ENCODE measurements around the gene CIC. TPM values are rescaled to one million over a fixed set of nuclear protein-coding genes. Genes with fewer than 3 reads are reported as not detected.

CIC gene
- total and polyA plus RNA-seq, 2 of the 13 experiments (the other 11 are each of a cell fraction or from before 2014, with no cell fraction given), result 5.9 to 8.0 TPM

DNA sequence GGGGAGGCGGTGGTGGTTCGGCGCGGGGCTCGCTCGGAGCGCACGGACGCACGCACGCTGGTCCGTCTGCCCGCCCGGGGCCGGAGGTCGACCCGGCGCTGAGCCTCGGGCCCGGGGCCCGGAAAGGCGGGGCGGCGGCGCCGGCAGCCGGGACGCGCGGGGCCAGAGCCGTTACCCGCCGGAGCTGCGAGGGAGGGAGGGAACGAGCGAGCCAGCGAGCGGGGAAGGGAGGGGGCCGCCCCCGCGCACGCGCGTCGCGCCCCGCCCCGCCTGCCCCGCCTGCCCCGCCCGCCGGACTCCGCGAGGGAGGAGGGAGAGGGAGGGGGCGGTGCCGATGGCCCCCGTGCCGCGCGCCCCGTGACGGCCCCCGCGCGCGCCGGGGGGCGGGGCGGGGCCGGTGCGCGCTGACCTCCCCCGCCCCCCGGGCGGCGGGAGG lies 15.0 kb downstream of the CIC start:
- in situ Hi-C loops (cut with HindIII; ENCODE audit: extremely low pct_ligation_motif_present, low pct_unique_long_range_greater_than_20kb), result no loop called here
- no peak for DNase-seq (ENCODE audit: low spot score)
- H4K20me1 ChIP-seq (ENCODE audit: insufficient read depth, low read length), result peaks cover 11% of the 10 kb centered on the region; the same call in 1 of the 2 replicates
- H2AFZ ChIP-seq (ENCODE audit: low read length), result no peak overlapping the region
- H3K27me3 ChIP-seq (ENCODE audit: control insufficient read depth in 1 of 2, insufficient read depth in 2 of 2, low read length in 2 of 2), result no peaks in the 10 kb centered on the region; a peak in 1 of 5 replicates
- peaks cover 29% of the 10 kb centered on the region for H3K79me2 ChIP-seq (ENCODE audit: insufficient read depth, low read length)
- CTCF ChIA-PET (ENCODE audit: low intra/inter-chr PET ratio, low total read pairs), result no interaction called here
- no peak for FAIRE-seq
- H3K4me2 ChIP-seq (ENCODE audit: low read depth, low read length), result no peak overlapping the region
- WGBS (ENCODE audit: low lambda C conversion rate), result no CpG with 5 or more reads among the region's 76 CpGs
- no TSS peak for BruUV-seq (replicated peaks)
- H3K36me3 ChIP-seq (replicated peaks in 1 of 2; ENCODE audit: control insufficient read depth in 1 of 2, insufficient read depth in 2 of 2, low read length in 2 of 2), result peaks cover 15 to 24% of the 10 kb centered on the region in 2 experiments; a peak in 4 of 5 replicates
- intact Hi-C loops (cut with micrococcal nuclease; ENCODE audit: unreplicated experiment), result no loop called here
- ATAC-seq, result no peak
- POLR2A ChIA-PET, result interaction anchor here (0.5 to 1.7 kb wide), 2 partner anchors 18 to 41 kb away, joined by 3 to 9 read pairs; partner anchors contain the start of genes GSK3A, PAFAH1B3 and PRR19
- H3K4me3 ChIP-seq (replicated peaks in 1 of 3; ENCODE audit: insufficient read depth in 1 of 3, low read depth in 2 of 3, low read length in 3 of 3), result peak overlapping the region in 2 of 3 experiments; percentile 70 to 82; a peak in 3 of 6 replicates
- peak overlapping the region; percentile 72 for H3K9ac ChIP-seq (ENCODE audit: insufficient read depth, low read depth, low read length)
- H3K9me3 ChIP-seq (ENCODE audit: low read length), result no peaks in the 10 kb centered on the region
- peaks cover 48% of the 10 kb centered on the region for H3K4me1 ChIP-seq (ENCODE audit: insufficient read depth, low read length)
- peak overlapping the region; percentile 60 for H3K27ac ChIP-seq (ENCODE audit: extremely low read length, insufficient read depth, low read length)
- TF ChIP-seq ZNF501 (CRISPR knock-in tag; IDR thresholded peaks at IDR 0.05) (no peak), ATRX (CRISPR knock-in tag; IDR thresholded peaks at IDR 0.05; ENCODE audit: borderline replicate concordance) (no peak), GLI4 (CRISPR knock-in tag; IDR thresholded peaks at IDR 0.05; ENCODE audit: borderline replicate concordance) (no peak), ZNF431 (CRISPR knock-in tag; IDR thresholded peaks at IDR 0.05; ENCODE audit: borderline replicate concordance, low read depth) (no peak), AGO1 (IDR thresholded peaks at IDR 0.05; ENCODE audit: low read depth, low read length, poor library complexity, severe bottlenecking) (no peak), ZNF350 (CRISPR knock-in tag; IDR thresholded peaks at IDR 0.05; ENCODE audit: borderline replicate concordance, low read depth) (no peak), FOXM1 (CRISPR knock-in tag; IDR thresholded peaks at IDR 0.05) (no peak), ZNF451 (CRISPR knock-in tag; IDR thresholded peaks at IDR 0.05) (no peak), CEBPB (IDR thresholded peaks at IDR 0.05; ENCODE audit: borderline replicate concordance, low read depth, low read length) (no peak), ZNF225 (CRISPR knock-in tag; IDR thresholded peaks at IDR 0.05) (no peak), NFATC3 (CRISPR knock-in tag; IDR thresholded peaks at IDR 0.05) (no peak), ZNF382 (CRISPR knock-in tag; IDR thresholded peaks at IDR 0.05; ENCODE audit: borderline replicate concordance) (no peak), KAT7 (CRISPR knock-in tag; IDR thresholded peaks at IDR 0.05; ENCODE audit: borderline replicate concordance) (no peak), ZNF468 (CRISPR knock-in tag; IDR thresholded peaks at IDR 0.05) (no peak), NFKBIZ (CRISPR knock-in tag; IDR thresholded peaks at IDR 0.05) (no peak), ZNF607 (CRISPR knock-in tag; IDR thresholded peaks at IDR 0.05; ENCODE audit: borderline replicate concordance) (no peak), MXI1 (IDR thresholded peaks at IDR 0.05; ENCODE audit: borderline replicate concordance, low read depth, low read length) (peak; percentile 2; the same call in 1 of the 3 replicates), SP1 (IDR thresholded peaks at IDR 0.05) (no peak), SP1 (CRISPR knock-in tag; IDR thresholded peaks at IDR 0.05) (peak; percentile 31; the same call in 1 of the 2 replicates), ZNF841 (CRISPR knock-in tag; IDR thresholded peaks at IDR 0.05; ENCODE audit: borderline replicate concordance) (no peak), RAD21 (CRISPR knock-in tag; IDR thresholded peaks at IDR 0.05) (0 out of 2 replicates have a peak, but pooled peaks have one; percentile 15), TSC22D2 (CRISPR knock-in tag; IDR thresholded peaks at IDR 0.05; ENCODE audit: borderline replicate concordance) (no peak)
- TF ChIP-seq, protein P1, sequence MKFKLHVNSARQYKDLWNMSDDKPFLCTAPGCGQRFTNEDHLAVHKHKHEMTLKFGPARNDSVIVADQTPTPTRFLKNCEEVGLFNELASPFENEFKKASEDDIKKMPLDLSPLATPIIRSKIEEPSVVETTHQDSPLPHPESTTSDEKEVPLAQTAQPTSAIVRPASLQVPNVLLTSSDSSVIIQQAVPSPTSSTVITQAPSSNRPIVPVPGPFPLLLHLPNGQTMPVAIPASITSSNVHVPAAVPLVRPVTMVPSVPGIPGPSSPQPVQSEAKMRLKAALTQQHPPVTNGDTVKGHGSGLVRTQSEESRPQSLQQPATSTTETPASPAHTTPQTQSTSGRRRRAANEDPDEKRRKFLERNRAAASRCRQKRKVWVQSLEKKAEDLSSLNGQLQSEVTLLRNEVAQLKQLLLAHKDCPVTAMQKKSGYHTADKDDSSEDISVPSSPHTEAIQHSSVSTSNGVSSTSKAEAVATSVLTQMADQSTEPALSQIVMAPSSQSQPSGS (CRISPR knock-in tag; IDR thresholded peaks at IDR 0.05), result no peak
- TF ChIP-seq, protein P2, sequence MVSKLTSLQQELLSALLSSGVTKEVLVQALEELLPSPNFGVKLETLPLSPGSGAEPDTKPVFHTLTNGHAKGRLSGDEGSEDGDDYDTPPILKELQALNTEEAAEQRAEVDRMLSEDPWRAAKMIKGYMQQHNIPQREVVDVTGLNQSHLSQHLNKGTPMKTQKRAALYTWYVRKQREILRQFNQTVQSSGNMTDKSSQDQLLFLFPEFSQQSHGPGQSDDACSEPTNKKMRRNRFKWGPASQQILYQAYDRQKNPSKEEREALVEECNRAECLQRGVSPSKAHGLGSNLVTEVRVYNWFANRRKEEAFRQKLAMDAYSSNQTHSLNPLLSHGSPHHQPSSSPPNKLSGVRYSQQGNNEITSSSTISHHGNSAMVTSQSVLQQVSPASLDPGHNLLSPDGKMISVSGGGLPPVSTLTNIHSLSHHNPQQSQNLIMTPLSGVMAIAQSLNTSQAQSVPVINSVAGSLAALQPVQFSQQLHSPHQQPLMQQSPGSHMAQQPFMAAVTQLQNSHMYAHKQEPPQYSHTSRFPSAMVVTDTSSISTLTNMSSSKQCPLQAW (CRISPR knock-in tag; IDR thresholded peaks at IDR 0.05), result no peak
